Kidney glomerular epithelial cell (primary cell): ENCODE data around the gene COPS3.

Experiments
- DNase-seq: peaks from one replicate; lab custom pipeline; 2025; lab: John Stamatoyannopoulos, UW

Gene COPS3

DNA sequence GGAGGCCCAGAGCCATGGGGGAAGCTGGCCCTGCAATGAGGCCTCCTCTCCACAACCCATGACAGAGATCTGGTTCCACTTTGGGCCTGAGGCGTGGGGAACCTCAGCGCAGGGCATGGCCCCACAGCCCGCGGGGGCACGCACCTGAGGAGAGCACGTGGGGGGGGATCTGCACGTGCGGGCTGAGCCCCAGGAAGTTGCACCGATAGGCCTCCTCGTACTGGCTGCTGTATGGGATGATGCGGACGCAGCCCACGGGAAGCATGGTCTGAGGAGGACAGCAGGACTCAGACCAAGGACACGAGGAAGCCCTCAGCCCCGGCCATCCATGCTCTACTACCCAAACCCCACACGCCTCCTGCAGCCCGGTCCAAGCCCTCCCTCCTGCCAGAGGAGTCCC is 64.8 kb downstream of the COPS3 start:
- DNase-seq = no peak

GRCh38 chr17:17215575-17215974 is 65.5 kb downstream of the COPS3 start:
- no peak for DNase-seq

DNA sequence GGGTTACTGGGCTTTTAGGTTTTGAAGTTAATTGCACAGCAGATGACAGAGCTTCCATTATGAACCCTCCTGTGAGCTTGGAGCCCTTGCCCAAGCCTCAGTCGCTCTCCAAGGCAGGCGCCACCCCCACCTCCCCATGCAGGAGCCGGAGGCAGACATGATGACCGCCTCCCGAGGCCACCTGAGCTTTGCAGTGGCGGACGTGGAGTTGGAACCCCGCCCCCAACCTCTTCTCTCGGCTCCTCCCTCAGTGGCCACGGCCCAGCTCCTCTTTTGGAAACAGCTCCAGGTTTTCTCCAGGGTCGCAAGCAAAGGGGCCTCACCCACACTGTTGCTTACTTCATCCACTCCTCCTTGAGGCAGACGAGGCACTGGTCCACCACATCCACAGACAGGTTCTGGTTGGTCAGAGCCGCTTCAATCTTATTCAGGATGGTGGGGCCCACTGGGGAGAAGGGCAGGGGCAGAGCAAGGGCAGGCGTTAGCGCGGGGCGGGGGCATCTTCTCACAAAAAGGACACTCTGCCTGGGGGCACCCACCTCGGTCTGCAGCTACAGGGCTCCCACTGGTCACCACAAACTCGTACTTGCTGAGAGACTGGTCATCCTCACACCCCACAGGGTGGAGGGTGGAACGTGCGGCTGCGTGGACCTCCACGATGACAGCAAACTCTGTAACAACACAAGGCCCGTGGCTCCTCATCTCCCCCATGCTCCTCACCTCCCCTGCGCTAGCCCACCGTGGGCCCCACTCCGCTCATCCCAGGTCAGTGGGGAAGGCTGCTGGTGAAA is 66.2 kb downstream of the COPS3 start:
- DNase-seq = no peak

DNA sequence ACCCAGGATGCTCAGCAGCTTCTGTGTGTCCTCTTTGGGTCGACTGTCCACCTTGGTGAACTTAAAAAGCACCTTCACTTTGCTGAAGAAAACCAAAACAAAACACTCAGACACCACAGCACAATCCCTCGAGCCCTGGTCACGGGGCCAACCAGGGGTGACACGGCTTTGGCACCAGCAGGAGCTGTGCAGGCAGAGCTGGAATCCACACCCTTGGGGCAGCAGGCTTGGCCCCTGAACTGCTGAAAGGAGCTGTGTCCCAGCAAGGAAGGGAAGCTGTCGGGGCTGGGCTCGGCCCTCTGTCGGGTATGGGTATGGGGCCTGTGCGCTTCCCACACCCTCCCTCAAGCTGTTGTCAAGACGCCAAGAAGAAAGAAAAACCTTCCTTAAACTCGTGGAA is 67.3 kb downstream of the COPS3 start:
- DNase-seq = no peak

GRCh38 chr17:17207998-17208397 is 73.0 kb downstream of the COPS3 start:
- DNase-seq = no peak

DNA sequence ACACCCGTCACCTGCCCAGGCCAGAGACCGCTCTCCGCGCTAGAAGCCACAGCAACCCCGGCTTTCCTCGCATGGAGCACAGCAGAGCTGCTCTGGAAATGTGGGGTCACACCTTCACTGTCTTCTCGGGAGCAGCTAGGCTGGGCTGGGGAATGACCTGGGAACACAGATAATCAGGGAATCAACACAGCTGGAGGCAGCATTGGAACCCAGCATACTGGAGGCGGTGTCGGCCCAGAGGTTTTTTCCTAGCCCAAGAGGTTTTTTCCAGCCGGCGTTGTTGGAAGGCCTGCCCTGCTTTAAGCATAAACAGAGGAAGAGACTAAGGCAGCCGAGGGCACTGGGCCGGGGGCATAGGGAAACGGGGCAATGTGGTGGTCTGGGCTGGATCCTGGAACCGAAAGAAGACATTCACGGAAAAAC is 74.1 kb downstream of the COPS3 start:
- DNase-seq = no peak

GRCh38 chr17:17206124-17206912 is 74.7 kb downstream of the COPS3 start, which contains the start of gene PLD6:
PLD6 (minus strand) TSS chr17:17206333; CDS start chr17:17206286, 47 bp downstream.
- DNase-seq = no peak

- DNase-seq = peak; percentile 22
These were observed 75.5 kb downstream of the COPS3 start for GRCh38 chr17:17205368-17206123.

DNA sequence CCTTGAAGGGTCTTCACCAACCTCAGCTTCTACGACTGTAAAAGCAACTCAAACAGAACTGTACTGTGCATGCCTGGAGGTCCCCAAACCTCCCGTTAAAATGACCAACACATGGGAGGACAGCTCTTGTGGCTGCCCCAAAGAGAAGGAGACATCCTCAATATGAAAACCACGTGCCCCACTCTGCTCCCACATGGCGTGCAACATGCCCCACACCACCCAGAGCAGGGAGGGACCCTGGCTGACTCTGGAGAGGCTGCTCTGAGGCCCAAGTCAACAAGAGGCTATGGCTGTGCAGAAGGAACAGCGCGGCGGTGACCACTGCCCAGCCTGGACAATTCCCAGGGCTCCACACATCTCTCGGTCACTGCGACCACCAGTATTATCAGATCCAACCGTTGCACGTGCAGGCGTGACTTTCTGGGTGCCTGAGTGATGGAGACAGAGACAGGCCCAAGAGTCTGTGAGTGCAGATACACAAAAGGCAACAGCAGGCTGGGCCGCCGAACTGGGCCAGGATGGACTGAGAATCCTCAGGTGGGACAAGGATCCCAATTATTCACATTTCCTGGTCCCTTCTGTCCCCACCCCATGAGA is 76.3 kb downstream of the COPS3 start:
- DNase-seq = no peak

GRCh38 chr17:17204041-17204591 is 76.9 kb downstream of the COPS3 start:
- no peak for DNase-seq

- DNase-seq = no peak
These were observed 77.8 kb downstream of the COPS3 start for GRCh38 chr17:17203173-17203730.

DNA sequence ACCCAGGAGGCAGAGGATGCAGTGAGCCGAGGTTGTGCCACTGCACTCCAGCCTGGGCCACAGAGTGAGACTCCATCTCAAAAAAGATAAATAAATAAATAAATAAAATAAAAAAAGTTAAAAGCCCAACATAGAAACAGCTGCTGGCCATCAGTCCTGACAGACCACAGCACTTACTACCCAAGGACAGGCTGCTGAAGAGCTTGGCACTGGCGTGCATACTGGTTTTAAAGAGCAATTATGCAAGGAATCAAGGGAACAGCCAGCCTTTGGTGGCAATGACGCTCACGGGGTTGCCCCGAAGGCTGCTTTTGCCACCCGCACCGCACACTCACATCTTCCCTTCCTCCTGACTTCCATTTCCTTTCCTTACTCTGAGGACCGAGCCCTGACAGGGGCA is 79.1 kb downstream of the COPS3 start:
- DNase-seq = no peak

- DNase-seq = no peak
These were observed 79.8 kb downstream of the COPS3 start for GRCh38 chr17:17201271-17201670.

DNA sequence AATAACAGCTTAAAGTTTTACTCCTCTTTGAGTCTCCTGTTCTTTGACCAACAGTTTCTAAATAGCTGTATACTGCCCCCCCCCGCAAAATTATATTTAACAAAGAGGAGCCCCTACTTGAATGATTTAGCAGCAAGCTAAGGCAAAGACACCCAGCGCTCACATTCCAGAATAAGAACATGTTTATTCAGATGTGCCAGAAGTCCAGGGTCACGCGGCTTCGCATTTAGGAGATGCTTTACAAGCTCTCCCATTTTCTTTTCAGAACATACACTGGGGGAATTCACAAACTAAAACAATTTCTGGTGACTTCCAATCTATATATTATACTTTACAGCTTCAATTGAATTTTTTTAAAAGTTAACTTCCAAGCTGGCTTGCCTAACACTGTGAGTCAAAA is 80.2 kb downstream of the COPS3 start:
- no peak for DNase-seq

DNA sequence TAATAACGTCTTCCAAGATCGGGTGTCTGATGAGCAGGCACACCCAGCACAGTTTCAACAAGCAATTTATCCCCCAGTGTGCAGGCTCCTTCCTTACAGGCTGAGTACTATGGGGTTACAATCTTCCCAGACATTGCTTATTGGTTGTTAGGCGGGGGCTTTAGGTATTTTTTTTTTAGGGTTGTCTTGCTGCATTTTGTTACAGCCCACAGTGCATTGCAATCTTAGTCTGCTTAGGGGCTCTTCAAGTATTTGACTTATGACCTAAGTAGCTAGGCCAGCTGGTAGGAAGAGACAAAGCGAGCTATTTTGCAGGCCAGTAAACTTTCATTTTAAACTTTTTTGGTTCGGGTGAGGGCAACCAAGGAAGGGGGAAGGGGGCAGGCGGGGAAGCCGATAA is 80.7 kb downstream of the COPS3 start:
- DNase-seq = no peak

DNA sequence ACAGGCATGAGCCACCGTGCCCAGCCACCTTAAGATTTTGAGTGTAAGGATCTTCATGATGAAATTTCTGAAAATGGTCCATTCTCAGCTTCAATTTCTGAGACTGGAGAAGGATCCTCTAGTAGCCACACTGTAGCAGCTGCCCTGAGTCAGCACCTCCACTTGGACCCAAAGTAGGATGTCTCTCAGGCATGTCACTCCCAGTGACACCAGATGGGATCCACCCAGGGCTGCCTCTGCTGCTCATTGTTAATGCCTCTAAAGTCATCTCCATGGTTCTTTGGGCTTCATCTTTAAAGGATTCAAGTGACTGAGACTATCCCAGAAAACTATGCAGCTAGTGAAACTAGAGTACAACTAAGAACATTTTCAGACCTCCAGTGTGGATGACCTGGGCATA is 82.8 kb downstream of the COPS3 start:
- no peak for DNase-seq

- DNase-seq = no peak
These were observed 84.3 kb downstream of the COPS3 start for GRCh38 chr17:17196776-17197175.
